Stimulated activated CD8-positive, alpha-beta memory T cell treated with anti-CD3 and anti-CD28 coated beads, Interleukin-7, amount 100 ng/mL, for 48 hours (primary cell): ENCODE results near the gene TMEM150B.

Experiments
- DNase-seq, 2 donors: peaks; one replicate each; pipeline ENCODE4 v3.0.0-alpha.2; 2020; ENCODE audit warnings: low read depth in 1 of 2; ENCODE audit errors: extremely low read depth in 1 of 2

Gene TMEM150B, protein sequence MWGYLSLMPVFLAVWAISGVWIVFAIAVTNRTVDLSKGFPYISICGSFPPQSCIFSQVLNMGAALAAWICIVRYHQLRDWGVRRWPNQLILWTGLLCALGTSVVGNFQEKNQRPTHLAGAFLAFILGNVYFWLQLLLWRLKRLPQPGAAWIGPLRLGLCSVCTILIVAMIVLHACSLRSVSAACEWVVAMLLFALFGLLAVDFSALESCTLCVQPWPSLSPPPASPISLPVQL

DNA sequence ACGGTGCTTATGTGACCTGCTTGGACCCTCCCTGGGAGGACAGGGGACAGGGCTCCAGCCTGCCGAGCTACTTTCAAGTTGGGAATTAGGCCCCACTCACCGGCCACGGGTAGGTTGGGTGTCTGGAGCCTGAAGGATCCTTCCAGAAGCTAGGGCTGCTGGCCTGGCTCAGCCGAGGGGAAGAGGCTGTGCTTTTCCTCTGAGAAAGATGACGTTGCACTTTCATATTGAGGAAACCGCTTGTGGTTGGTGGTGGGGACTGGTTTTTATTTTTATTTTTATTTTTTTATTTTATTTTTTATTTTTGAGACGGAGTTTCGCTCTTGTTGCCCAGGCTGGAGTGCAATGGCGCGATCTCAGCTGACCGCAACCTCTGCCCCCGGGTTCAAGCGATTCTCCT lies at the start of gene TMEM150B:
Gene TMEM150B (minus strand): TSS at position 170 of the 400 bp plus-strand sequence. CDS start 4,305 bp downstream, outside the sequence.
- DNase-seq, result no peak

DNA sequence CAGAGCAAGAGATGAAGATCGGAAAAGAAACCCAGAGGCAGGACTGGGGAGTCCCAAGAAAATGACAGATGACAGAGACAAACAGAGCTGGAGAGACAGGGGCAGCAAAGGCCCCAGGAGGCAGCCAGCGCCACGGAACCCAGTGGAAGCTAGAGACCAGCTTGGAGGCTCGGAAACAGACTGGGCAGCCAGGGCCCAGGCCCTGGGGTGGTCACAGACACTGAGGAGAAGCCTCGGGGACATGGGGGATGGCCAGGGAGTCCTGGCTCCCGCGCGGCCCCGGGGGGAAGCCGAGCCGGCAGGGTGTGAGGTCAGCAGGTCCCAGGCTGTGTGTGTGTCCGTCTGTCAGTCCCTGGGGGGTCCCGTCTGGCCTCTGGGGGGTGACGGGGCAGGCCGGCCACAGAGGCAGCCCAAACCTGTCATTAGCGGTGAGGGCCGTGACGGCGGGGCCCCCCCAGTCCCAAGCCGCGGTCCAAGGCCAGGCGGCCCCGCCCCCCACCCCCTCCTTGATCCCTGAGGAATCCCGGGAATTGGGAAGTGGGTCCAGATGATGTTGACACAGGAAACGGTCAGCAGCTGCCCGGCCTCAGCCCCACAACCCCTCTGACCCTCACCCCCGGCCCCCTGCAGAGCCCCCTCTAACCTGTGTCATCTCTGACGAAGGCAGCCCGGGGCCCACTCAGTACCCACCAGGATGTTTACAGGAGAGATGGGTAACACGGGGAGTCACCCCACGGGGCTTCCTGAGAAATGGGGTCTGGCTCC lies 49.0 kb upstream of the TMEM150B start:
- no peak for DNase-seq

DNA sequence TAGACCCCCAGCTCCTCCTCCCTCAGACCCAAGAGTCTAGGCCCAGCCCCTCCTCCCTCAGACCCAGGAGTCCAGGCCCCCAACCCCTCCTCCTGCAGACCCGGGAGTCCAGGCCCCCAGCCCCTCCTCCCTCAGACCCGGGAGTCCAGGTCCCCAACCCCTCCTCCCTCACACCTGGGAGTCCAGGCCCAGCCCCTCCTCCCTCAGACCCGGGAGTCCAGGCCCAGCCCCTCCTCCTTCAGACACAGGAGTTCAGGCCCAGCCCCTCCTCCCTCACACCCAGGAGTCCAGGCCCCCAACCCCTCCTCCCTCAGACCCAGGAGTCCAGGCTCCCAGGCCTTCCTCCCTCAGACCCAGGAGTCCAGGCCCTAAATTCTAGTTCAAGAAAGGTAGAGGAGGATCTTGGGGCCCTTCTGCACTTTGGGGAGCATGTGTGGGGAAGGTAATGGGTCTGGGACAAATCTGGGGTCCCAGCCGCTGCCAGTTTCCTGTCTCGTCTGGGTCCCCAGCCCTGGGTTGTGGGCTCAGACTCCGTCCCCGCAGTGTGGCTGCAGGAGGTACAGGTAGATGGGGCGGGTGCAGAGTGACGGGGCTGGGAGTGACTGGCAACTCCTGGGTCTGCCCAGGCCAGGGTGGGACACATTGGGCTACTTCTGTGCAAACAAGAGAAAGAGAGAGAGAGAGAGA lies 48.3 kb upstream of the TMEM150B start:
- no peak for DNase-seq

- no peak for DNase-seq
Observed at GRCh38 chr19:55372316-55373081, 47.4 kb upstream of the TMEM150B start.

GRCh38 chr19:55370305-55370988 lies 45.3 kb upstream of the TMEM150B start, which contains the start of gene IL11:
TSS of gene IL11 (minus strand) at chr19:55370463. CDS start at chr19:55370310, 153 bp downstream.
- no peak for DNase-seq

- no peak for DNase-seq
Observed at GRCh38 chr19:55369653-55370304, 44.6 kb upstream of the TMEM150B start.

GRCh38 chr19:55368701-55369563 lies 43.8 kb upstream of the TMEM150B start:
- DNase-seq, result no peak

GRCh38 chr19:55368106-55368505 lies 43.0 kb upstream of the TMEM150B start:
- no peak for DNase-seq

- DNase-seq, result no peak
Observed at GRCh38 chr19:55366790-55367189, 41.6 kb upstream of the TMEM150B start.

DNA sequence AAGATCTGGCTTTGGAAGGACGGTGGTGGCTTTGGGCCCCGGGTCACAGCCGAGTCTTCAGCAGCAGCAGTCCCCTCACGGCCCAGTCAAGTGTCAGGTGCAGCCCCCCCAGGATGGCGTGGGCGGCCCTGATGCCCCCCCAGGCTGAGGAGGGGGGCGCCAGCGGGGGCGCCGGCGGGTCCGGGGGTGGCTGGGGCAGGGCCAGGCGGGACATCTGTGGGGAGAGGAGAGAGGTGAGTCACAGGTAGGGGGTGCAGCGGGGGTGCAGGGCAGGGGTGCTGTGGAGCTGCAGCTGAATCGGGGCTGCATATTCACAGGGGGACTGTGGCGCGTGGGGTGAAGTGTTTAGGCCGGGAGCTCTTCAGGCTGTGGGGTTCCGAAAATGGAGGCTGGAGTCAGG lies 40.8 kb upstream of the TMEM150B start:
- DNase-seq, result no peak

- no peak for DNase-seq
Observed at GRCh38 chr19:55365245-55365644, 40.1 kb upstream of the TMEM150B start.

DNA sequence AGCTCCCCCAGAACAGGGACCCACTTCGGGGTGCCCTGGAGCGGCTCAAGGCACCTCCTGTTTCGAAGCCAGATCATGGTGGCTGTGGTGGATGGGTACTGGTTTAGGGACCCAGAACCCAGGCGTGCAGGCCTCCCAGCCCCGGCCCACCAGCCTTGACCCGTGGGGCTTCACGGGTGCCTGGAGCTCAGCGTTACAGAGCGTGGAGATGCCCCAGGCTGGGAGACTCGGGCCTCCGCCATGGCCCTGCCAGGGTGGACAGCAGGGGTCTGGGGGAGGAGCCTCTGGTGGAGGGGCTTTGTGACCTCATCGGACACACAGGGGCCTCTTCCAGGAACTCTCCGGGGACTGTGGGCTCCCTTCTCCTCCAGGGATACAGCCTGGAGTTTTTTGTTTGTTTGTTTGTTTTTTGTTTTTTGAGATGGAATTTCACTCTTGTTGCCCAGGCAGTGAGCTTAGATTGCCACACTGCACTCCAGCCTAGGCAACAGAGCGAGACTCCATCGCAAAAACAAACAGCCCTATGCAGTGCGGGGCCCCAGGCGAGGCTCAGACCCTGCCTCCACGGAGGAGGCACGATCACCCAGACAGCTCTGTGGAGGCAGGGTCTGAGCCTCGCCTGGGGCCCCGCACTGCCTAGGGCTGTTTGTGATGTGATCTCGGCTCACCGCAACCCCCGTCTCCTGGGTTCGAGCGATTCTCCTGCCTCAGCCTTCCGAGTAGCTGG lies 38.0 kb upstream of the TMEM150B start, which contains the start of gene GARIN5B:
Gene GARIN5B (minus strand): TSS at position 271 of the 727 bp plus-strand sequence. CDS start 194 bp downstream, at position 77.
- DNase-seq, result no peak

DNA sequence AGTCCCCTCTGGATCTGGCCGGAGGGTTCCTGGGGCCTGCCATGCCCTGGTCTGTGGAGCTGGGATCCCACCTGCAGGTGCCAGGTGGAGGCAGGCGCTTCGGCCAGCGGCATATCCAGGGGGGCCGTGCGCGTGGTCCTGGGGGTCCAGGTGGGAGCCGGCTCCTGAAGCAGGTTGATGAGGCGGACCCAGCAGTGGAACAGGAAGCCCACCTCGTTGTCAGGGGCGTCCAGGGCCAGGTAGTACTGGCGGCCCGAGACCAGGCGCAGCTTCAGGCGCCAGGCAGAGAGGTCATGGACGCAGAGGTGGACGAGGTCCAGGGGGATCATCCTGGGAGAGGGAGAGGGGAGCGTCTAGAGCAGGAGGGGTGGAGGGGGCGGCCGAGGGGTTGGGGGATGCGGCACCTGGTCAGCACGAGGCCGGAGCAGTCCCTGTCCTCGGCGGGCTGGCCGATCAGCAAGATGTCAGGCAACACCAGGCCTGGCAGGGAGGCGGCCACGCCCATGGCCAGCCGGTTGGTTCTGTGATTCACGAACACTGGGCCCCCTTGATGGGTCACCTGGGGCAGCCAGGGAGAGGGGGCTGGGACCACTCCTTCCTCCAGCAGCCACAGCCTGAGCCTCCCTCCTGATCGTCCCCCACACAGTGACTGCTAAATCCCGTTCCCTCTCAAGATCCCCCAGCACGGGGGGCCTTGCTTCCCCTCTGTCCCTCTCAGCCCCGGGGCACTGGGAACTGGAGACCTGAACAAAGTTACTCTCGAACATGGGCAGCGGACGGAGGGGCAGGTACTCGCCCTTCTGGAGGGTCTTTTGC lies 37.2 kb upstream of the TMEM150B start:
- no peak for DNase-seq

DNA sequence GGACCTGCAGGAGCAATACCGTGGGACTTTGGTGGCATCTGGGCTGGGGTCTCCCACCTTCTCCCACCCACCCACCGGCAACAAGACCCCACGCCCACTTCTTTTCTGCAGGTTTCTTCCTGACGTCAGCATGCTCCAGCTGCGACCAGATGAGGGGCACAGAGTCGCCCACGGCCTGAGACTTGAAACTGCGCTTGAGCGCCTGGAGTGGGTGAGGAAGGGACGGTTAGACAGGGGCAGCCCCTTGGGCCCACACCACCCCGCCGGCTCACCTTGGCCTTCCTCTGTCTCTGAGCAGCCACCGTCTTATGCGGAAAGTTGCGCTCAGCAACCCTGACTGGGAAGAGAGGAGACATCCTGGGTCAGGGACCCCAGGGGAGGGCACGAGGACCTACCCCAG lies 35.8 kb upstream of the TMEM150B start:
- DNase-seq, result no peak

GRCh38 chr19:55358943-55359908 lies 34.1 kb upstream of the TMEM150B start:
- DNase-seq, result no peak

- DNase-seq, result no peak
Observed at GRCh38 chr19:55358493-55358892, 33.4 kb upstream of the TMEM150B start.
